Stimulated activated CD4-positive, alpha-beta T cell treated with anti-CD3 and anti-CD28 coated beads, Interleukin-4, amount 100 ng/mL, for 1 hour (primary cell): ENCODE data around the gene RNF144A.

Experiments
- DNase-seq: peaks from one replicate; pipeline ENCODE4 v3.0.0-alpha.2; 2020

RNF144A gene

DNA sequence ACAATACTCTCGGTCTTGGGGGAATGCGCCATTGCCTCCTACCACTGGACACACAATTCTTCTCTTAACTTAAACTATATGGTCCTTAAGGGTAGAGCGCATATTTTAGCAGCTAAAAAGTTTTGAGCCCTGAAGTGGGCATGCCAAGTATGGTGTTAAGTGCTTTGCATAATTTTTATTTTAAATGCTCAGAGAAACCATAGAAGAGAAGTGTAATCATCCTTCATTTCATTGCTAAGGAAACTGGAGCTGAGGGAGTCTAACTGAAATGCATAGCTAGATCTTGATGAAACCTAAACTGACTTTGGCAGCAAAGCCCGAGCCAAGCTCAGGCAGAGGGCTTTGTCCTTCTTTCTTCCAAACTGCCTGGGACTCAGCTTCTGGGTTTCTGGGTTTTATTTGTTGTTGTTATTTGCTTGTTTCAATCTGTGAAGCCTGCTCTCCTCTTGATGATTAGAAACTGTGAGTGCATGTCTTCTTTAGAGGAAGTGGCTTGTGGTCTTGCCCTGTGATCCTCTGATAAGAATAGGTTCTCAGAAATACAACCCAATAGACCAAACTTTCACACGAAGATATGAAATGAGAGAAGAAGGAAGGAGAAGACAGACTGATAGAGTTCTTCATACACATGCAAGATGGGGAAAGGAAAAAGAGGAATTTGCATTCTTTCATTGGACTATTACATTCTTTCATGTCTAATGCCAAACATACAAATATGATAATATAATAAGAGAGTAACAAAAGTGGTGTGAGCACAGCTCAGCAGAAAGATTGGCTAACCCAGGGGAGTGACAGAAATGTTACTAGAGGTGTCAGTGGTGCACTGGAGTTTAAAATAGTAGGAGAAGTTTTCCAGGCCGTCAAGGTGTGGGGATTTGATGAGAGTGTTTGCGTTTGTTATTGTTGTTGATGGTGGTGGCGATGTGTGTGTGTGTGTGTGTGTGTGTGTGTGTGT lies 7.5 kb upstream of the RNF144A start:
- DNase-seq: no peak

DNA sequence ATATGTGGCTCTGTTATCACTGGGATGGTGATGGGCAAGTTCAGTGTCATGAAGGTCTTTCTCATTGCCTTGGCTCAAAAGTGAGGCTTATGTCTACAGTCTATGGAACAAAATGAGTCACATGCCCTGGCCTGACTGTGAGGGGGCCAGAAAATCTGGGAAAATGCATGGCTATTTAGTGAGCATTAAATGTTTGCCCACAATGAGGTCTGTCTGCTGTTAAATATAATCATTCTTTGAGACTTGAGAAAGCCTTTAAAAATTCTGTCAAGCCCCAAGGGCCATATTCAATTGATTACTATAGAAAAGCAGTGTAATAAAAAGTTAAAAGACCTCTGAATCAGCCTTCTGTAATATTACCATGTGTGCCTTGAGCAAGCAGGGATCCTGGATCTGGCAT lies 5.5 kb upstream of the RNF144A start:
- no peak for DNase-seq

- peak; percentile 60 for DNase-seq
Measured at GRCh38 chr2:6913415-6914157, 3.6 kb upstream of the RNF144A start.

DNA sequence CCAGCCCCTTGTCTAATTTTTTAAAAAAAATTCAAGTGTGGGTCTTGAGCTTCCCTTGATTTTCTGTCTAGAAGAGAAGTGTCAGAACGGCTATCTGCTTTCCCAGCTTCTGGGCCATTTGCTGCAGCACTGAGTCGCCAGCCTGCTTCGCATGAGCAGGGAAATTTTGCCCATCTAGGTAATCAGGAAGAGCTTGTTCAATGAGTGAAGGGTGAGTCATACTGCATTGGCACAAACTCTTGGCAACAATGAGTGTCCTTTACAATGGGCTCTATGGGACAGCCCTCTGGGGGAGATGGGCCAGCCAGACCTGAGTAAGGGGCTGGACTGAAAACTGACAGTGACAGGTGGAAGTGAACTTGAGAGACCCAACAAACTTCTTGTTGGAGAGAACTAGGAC lies 2.4 kb upstream of the RNF144A start:
- DNase-seq: peak; percentile 32

- no peak for DNase-seq
Measured at GRCh38 chr2:6915399-6915798, 1.8 kb upstream of the RNF144A start.

GRCh38 chr2:6916224-6916623 lies 988 bp upstream of the RNF144A start:
- no peak for DNase-seq

GRCh38 chr2:6916736-6917070 lies 509 bp upstream of the RNF144A start:
- DNase-seq: no peak

GRCh38 chr2:6917761-6918421 lies 679 bp downstream of the RNF144A start:
- DNase-seq: no peak

DNA sequence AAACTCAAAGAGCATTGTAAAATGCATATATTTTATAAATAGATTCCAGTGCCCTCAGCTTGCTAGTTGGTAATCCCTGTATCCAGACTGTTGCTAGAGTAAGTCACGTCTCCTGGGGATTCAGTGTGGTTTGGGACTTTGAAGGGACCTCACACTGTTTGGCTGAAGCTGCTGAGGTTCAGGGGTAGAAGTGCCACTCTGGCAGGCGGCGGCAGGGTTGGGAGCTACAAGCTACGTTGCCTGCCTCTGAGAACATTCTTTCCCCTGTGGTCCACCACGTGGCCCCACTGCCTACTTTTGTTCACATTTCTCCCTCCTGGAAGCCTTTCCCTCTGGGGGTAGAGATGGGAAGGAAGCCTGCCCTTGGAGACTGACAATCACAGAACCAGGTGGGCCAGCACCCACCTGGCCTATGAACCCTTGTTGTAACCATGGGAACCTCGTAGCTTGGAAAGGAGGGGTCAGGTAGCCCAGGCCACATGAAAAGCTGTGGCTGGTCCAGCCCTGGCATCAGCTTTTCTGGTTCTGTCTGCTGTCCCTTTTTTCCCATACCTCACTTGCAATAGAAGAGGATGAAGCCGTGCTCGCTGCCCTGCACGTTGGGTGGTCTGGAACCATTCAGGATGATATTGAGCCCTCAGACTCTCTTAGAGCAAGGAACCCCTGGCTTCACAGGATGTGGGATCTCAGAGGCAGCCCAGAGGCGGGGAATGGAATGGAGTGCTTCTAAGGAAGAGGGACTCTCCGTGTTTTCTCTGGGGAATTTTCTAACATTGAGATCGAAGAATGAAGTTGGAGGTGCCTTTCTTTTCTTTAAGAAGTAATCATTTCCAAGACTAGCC lies 2.9 kb downstream of the RNF144A start:
- DNase-seq: no peak

DNA sequence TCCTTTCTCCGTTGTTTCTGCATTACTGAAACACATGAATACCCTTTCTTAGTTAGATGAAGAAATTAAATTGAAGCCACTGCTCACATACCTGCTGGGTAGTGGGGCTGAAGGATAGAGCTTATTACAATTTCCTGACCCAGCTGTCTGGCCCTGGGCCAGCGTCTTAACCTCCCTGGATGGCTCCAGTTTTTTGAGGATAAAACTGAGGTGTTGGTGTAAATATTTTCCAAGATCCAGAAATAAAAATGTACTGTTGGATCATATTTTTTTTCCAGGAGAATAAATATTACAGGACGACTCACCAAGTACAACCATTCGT lies 3.5 kb downstream of the RNF144A start:
- DNase-seq: no peak

DNA sequence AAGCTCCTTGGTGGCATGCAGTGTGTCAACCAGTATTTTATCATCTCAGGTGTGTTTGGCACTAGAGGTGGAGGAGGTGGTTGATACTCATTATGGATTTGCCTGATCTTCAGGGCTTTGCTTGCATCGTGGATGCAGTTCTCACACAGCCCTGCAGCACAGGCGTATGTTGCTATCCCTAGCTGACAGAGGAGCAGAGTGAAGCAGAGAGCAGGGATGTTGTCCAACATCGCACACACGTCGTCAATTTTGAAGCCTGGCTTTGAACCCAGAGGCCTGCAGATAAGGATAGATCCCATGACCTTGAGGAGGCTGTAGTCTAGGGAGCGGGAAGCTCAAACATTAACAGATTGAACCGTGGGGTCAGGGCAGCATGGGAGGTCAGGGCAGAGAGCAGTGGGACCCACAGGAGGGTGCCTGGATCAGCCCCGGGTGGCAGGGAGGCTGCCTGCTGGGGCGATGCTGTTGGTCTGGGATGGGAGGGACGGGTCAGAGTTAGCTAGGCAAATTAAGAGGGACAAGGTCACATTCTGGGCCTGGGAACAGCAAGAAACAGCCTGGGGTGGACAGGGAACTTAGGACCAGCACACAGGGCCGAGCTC lies 4.2 kb downstream of the RNF144A start:
- no peak for DNase-seq

DNA sequence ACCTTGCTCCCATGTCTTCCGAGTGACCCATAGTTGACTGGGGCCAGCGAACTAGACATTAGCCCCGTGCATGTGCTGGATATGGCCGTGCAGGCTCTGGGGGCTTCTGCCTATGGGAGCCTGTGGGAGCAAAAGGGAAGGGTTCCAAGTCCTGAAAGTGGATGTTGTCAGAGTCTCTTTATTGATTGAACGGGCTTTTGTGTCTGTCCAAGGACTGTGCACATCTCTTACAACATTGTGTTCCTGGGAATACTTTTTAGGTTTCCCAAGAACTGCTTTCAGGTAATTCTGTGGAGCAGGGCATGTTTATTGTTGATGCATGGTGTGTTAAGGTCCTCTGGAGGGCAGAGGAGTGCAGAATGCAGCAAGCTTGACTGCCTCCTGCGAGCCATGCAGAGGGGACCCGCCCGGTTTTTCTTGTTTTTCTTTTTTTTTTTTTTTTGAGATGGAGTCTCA lies 5.0 kb downstream of the RNF144A start:
- no peak for DNase-seq

DNA sequence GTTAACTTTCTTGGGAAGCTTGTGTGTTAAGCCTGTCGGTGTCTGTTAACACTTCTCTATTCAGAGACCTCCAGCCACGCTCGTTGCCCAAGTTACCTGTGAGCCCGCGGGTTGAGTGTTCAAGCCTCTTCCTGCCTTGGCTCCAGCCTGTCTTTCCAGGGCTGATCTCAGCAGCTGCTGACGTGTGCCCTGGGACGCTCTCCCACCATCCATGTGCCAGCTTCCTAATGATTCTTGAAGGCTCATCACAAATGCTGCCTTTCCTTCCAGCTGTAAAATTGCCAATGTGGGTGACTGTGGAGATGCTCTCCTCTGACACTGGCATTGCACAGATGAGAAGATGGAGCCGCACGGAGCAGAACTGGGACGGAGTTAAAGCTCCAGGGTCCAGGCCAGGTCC lies 6.1 kb downstream of the RNF144A start:
- DNase-seq: no peak

GRCh38 chr2:6924101-6924923 lies 7.1 kb downstream of the RNF144A start:
- no peak for DNase-seq

DNA sequence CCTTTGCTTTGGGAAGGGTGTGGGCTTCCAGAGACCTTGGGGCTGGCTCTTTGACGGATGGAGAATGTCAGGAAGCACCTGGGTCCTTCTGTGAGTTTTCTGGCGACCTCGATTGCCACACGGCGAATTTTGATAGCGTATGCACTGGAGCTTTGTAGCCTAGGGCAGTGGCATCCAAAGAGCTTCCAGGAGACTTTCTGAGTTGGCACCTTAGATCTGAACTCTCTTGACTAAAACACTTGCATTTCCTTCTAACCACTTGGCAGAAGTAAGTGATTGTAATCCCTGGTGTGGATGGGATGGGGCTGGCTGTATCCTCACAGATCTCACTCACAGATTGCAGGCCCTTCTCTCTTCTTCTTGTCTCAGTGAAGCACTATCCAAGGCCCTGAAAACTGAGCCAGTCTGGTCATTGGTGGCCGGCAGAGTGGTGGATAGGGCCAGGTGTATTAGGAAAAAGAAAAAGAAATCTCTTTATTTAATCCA lies 7.8 kb downstream of the RNF144A start:
- DNase-seq: no peak

- no peak for DNase-seq
Measured at GRCh38 chr2:6926071-6926732, 9.0 kb downstream of the RNF144A start.

DNA sequence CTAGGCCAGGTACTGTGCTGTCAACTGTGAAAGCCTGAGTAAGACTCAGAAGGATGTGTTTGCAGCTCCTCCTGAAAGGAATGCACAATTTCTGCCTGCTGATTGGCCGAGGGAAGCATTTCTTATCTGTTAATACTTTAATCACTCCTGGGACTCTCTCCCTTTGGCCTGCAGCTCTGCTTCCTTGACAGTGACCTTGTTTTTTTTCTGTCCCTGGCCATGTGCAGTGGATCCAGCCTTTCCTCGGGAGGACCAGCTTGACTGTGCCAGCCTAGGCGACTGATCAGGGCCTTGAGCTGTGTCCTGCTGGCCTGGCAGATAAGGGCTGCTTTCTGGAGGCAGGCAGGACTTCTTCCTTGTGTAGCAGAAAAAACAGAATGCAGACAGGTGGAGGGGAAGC lies 10.0 kb downstream of the RNF144A start:
- DNase-seq: no peak

DNA sequence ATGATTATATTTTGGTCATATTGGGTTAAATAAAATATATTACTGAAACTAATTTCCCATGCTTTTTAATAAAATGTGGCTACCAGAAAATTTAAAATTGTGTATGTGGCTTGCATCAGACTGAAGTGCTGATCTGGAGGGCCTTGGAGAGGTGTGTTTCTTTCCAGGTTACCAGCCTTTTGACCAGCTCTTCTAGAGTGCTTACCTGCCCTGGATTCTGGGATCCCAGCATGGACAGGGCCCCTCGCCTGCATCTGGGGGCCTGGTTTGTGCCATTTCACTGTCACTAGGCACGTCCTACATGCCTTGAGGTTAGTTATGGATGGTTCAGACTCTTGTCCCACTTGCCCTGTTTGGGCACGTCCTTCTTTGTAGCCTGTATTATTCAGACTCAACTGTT lies 10.5 kb downstream of the RNF144A start:
- no peak for DNase-seq

DNA sequence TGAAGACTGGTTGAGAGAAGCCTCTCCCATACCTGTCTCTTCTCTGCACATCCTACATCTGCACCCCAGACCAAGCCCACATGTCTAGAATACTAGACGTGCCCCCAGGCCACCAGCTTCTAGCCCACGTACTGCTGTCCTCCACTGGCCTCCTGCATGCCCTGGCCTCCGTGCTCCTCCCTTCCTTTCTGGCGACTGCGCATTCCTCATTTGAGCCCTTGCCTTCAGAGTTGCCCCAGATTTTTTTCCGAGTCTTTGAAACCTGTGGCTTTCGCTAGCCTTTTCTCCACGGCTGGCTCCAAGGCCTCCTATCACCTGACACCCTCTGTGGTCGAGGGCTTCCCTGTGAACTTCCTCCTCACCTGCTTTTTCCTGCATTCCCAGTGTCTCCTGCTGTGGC lies 11.2 kb downstream of the RNF144A start:
- no peak for DNase-seq

GRCh38 chr2:6929196-6929819 lies 12.1 kb downstream of the RNF144A start:
- DNase-seq: no peak
